ENCODE results near the gene SLC6A7. TPM values are rescaled to one million over a fixed set of nuclear protein-coding genes. Genes with fewer than 3 reads are reported as not detected.

Gene SLC6A7
- total and polyA plus RNA-seq, 2 donors: under 0.01 to 0.07 TPM

DNA sequence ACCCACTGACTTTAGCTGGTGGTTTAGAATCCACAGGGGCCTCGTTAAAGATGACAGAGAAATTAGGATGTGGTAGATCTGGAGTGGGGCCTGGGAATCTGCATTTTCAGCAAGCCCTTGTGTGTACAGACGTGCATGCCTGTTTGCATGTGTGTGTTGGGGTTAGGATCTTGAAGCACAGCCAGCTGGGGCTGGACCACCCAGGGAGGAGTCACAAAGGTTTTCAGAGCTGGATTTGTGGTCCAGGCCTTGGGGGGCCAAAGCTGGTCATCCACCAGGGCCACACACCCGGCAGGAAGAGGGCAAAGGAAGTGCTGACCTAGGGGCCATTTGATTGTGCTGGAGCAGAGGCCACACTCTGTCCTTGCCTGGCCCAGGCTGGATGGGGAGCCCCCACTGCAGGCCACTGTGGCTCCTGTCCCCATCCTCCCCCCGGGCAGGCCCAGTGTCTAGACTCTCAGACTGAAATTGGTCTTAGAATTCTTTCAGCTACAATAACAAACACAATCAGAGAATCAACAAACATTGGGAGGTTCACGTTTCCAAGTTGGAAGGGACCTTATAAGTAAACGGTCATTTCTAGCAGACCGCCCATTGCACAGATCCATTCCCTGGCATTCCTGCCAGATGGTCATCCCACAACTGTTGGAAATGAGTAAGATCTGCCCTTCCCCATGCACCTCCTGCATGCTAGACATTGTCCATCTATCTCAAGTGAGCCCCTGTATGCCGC, 13.0 kb upstream of the SLC6A7 start:
- Histone ChIP-seq H3K27ac (ENCODE audit: low read depth in 1 of 2, low read length in 1 of 2) (no peak overlapping the region), H3K4me3 (ENCODE audit: low read length in 2 of 2) (no peak overlapping the region), H3K36me3 (ENCODE audit: control insufficient read depth in 2 of 2, insufficient read depth in 2 of 2, low read length in 1 of 2) (no peaks in the 10 kb centered on the region), H3K4me1 (ENCODE audit: control insufficient read depth in 2 of 2, insufficient read depth in 2 of 2, low read length in 2 of 2) (no peaks in the 10 kb centered on the region), H3K9me3 (ENCODE audit: control insufficient read depth in 2 of 2, insufficient read depth in 1 of 2, low read length in 1 of 2) (no peaks in the 10 kb centered on the region), H3K27me3 (ENCODE audit: control insufficient read depth in 2 of 2, insufficient read depth in 1 of 2, low read length in 1 of 2) (peaks cover 0 to 5% of the 10 kb centered on the region in 2 donors)
- 89% methylated on average over 8 of the region's 8 CpGs for WGBS
- DNase-seq (ENCODE audit: low read depth in 6 of 9, low spot score in 9 of 9): no peak

DNA sequence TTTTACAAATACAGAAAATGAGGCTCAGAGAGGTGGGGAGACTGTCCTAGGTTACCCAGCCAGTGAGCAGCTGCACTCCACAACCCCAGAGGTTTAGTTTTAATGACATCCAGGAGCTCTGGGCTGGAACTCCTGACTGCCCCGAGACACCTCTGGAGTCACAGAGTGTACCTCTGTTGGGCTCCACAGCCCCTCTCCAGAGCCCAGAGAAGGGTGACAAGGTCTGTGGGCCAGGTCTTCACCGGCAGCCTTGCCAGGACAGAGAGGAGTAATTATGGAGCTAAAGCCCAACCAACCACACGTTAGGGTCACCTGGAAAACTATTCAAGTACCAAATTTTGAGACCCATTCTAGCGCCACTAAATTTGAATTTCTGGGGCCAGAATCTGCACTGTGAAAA, 12.1 kb upstream of the SLC6A7 start:
- Histone ChIP-seq H3K27ac (ENCODE audit: low read depth in 1 of 2, low read length in 1 of 2) (no peak overlapping the region), H3K27me3 (ENCODE audit: control insufficient read depth in 2 of 2, insufficient read depth in 1 of 2, low read length in 1 of 2) (peaks cover 0 to 5% of the 10 kb centered on the region in 2 donors), H3K4me1 (ENCODE audit: control insufficient read depth in 2 of 2, insufficient read depth in 2 of 2, low read length in 2 of 2) (no peaks in the 10 kb centered on the region), H3K4me3 (ENCODE audit: low read length in 2 of 2) (no peak overlapping the region), H3K9me3 (ENCODE audit: control insufficient read depth in 2 of 2, insufficient read depth in 1 of 2, low read length in 1 of 2) (no peaks in the 10 kb centered on the region), H3K36me3 (ENCODE audit: control insufficient read depth in 2 of 2, insufficient read depth in 2 of 2, low read length in 1 of 2) (no peaks in the 10 kb centered on the region)
- no peak for DNase-seq (ENCODE audit: low read depth in 6 of 9, low spot score in 9 of 9)
- 95% methylated on average over 4 of the region's 4 CpGs for WGBS

DNA sequence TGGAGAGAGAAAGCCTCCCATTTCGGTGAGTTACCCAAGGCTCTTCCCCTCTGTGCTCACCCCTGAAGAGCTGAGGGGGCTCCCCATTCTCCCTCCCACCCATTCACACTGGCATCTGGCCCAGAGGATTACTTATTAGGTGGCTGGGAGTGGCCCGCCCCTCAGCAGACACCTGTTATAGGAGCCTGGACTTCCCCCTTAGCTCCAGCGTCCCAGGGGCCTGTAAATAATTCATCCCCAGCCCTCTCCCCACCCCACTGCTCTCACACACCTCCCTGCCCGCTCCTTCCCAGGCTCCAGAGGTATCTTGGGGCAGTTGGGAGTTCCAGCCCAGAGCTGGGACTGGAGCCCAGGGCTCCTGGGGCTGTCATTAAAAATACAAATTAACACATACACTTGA, 11.6 kb upstream of the SLC6A7 start:
- Histone ChIP-seq H3K4me3 (ENCODE audit: low read length in 2 of 2) (no peak overlapping the region), H3K27me3 (ENCODE audit: control insufficient read depth in 2 of 2, insufficient read depth in 1 of 2, low read length in 1 of 2) (peaks cover 0 to 3% of the 10 kb centered on the region in 2 donors), H3K36me3 (ENCODE audit: control insufficient read depth in 2 of 2, insufficient read depth in 2 of 2, low read length in 1 of 2) (no peaks in the 10 kb centered on the region), H3K4me1 (ENCODE audit: control insufficient read depth in 2 of 2, insufficient read depth in 2 of 2, low read length in 2 of 2) (no peaks in the 10 kb centered on the region), H3K9me3 (ENCODE audit: control insufficient read depth in 2 of 2, insufficient read depth in 1 of 2, low read length in 1 of 2) (no peaks in the 10 kb centered on the region), H3K27ac (ENCODE audit: low read depth in 1 of 2, low read length in 1 of 2) (no peak overlapping the region)
- 54% methylated on average over 4 of the region's 4 CpGs for WGBS
- no peak for DNase-seq (ENCODE audit: low read depth in 6 of 9, low spot score in 9 of 9)

DNA sequence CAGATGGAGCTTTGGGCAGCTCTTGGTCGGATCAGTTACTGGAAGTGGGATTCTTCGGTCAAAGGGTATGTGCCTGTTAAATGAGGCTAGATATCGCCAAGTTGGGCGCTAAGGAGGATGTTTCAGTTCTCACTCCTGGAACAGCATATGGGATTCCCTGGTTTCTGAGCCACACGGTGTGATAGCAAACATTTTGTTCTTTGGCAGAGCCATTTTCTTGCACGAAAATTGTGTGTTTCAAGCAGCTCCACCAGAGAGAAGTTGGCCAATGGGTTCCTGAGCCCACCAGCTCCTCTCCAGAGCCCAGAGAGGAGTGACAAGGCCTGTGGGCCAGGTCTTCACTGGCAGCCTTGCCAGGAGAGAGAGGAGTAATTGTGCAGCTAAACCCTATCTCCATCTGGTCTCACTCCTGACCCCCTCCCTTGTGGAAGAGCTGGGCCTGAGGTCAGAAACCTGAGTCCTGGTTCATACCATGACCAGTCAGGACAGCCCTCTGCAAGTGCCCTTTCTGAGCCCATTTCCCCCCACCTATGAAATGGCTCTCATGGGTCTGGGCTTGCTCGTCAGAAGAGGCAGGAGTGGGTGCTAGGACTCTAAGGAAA, 10.7 kb upstream of the SLC6A7 start:
- 95% methylated on average over 7 of the region's 7 CpGs for WGBS
- no peak overlapping the region for H3K27ac ChIP-seq (ENCODE audit: low read depth in 1 of 2, low read length in 1 of 2)
- no peak for DNase-seq (ENCODE audit: low read depth in 6 of 9, low spot score in 9 of 9)
- no peaks in the 10 kb centered on the region for H3K4me1 ChIP-seq (ENCODE audit: control insufficient read depth in 2 of 2, insufficient read depth in 2 of 2, low read length in 2 of 2)
- peaks cover 0 to under 1% of the 10 kb centered on the region in 2 donors for H3K27me3 ChIP-seq (ENCODE audit: control insufficient read depth in 2 of 2, insufficient read depth in 1 of 2, low read length in 1 of 2)
- no peaks in the 10 kb centered on the region for H3K36me3 ChIP-seq (ENCODE audit: control insufficient read depth in 2 of 2, insufficient read depth in 2 of 2, low read length in 1 of 2)
- H3K4me3 ChIP-seq (ENCODE audit: low read length in 2 of 2): no peak overlapping the region
- no peaks in the 10 kb centered on the region for H3K9me3 ChIP-seq (ENCODE audit: control insufficient read depth in 2 of 2, insufficient read depth in 1 of 2, low read length in 1 of 2)

DNA sequence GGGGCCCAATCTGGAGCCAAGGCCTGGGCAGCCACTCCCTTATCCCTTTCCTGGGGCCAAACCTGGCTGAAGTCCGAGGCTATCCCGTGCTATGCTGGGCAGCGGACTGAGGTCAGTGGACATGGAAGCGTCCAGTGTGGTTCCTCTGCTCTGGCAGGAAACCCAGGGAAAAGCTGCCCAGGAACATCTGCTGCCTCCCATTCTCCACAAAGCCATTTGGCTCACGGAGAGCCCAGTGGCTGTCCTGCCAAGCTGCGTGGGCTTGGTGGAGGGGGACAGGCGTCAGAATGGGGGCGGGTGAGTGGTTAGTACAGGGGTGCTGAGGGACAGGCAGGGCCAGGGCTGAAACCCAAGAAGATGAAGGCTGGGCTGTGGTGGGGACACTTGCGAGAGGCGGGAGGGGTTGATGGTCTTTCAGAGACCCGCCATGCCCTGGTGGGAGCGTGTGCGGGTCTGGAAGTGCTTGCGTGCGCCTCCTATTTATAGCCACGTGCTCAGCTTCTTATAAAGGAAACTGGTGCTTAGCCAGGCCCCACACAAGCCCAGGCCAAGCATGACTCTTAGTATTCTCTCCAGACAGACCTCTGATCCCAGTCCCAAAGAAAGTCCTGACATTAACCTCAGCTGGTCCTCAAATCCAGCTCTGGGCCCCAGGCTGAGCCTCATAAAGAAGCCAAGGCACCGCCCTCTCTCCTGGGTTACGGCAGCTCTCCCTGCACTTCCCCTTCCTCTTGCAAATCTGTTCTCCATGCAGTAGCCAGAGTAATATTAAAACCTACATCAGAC, 9.4 kb upstream of the SLC6A7 start:
- Histone ChIP-seq H3K9me3 (ENCODE audit: control insufficient read depth in 2 of 2, insufficient read depth in 1 of 2, low read length in 1 of 2) (no peaks in the 10 kb centered on the region), H3K4me3 (ENCODE audit: low read length in 2 of 2) (no peak overlapping the region), H3K27me3 (ENCODE audit: control insufficient read depth in 2 of 2, insufficient read depth in 1 of 2, low read length in 1 of 2) (no peaks in the 10 kb centered on the region), H3K4me1 (ENCODE audit: control insufficient read depth in 2 of 2, insufficient read depth in 2 of 2, low read length in 2 of 2) (no peaks in the 10 kb centered on the region), H3K27ac (ENCODE audit: low read depth in 1 of 2, low read length in 1 of 2) (no peak overlapping the region), H3K36me3 (ENCODE audit: control insufficient read depth in 2 of 2, insufficient read depth in 2 of 2, low read length in 1 of 2) (no peaks in the 10 kb centered on the region)
- DNase-seq (ENCODE audit: low read depth in 6 of 9, low spot score in 9 of 9): no peak
- 89% methylated on average over 18 of the region's 18 CpGs for WGBS

DNA sequence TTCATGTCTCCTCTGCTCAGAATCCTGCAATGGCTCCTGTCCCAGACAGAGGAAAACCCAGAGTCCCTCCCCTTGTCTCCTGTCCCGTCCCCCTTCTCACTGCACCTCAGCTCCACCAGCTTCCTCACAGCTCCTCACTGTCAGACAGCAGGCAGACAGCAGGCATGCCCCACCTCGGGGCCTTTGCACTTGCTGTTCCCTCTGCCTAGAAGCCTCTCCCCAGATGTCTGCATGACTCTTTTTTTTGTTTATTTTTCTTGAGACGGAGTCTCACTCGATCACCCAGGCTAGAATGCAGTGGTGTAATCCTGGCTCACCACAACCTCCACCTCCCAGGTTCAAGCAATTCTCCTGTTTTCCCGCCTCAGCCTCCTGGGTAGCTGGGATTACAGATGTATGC, 8.8 kb upstream of the SLC6A7 start:
- H3K4me1 ChIP-seq (ENCODE audit: control insufficient read depth in 2 of 2, insufficient read depth in 2 of 2, low read length in 2 of 2): no peaks in the 10 kb centered on the region
- no peaks in the 10 kb centered on the region for H3K9me3 ChIP-seq (ENCODE audit: control insufficient read depth in 2 of 2, insufficient read depth in 1 of 2, low read length in 1 of 2)
- no peak overlapping the region for H3K27ac ChIP-seq (ENCODE audit: low read depth in 1 of 2, low read length in 1 of 2)
- no peaks in the 10 kb centered on the region for H3K27me3 ChIP-seq (ENCODE audit: control insufficient read depth in 2 of 2, insufficient read depth in 1 of 2, low read length in 1 of 2)
- no peak overlapping the region for H3K4me3 ChIP-seq (ENCODE audit: low read length in 2 of 2)
- DNase-seq (ENCODE audit: low read depth in 6 of 9, low spot score in 9 of 9): no peak
- WGBS: 92% methylated on average over 5 of the region's 5 CpGs
- no peaks in the 10 kb centered on the region for H3K36me3 ChIP-seq (ENCODE audit: control insufficient read depth in 2 of 2, insufficient read depth in 2 of 2, low read length in 1 of 2)

DNA sequence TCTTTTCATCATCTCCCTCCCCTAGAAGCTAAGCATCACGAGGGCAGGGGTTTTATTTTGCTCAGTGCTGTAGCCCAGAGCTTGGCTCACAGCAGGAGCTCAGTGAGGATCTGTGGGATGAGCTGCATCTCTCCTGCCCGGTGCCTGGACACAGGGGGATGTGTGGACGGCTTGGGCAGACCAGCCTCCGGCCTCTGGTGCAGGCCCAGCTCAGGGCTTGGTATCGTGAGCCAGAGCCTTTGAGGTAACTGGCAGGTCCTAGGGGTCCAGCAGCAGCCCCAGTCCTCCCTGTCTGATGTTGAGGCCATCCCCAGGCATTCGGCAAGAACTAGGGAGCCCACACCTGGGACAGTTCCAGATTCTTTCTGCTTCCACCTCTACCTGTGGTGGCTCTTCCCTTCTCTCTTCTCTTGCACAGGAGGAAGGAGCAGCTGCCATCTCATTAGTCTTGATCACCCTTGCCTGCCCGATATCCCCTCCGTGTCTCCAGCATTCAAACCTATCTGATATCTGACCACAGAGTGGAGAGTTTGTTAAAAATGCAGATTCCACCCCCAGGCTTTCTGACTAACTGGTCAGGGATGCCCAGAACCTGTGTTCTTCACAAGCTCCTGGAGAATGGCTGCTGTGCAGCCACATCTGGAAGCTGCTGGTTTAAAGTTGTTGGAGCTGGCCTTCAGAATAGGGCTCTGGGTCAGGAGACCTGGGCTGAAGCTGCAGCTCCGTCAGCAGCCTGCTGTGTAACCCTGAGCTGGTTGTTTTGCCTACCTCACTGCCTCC, 7.9 kb upstream of the SLC6A7 start:
- Histone ChIP-seq H3K4me3 (ENCODE audit: low read length in 2 of 2) (no peak overlapping the region), H3K9me3 (ENCODE audit: control insufficient read depth in 2 of 2, insufficient read depth in 1 of 2, low read length in 1 of 2) (no peaks in the 10 kb centered on the region), H3K4me1 (ENCODE audit: control insufficient read depth in 2 of 2, insufficient read depth in 2 of 2, low read length in 2 of 2) (no peaks in the 10 kb centered on the region), H3K36me3 (ENCODE audit: control insufficient read depth in 2 of 2, insufficient read depth in 2 of 2, low read length in 1 of 2) (no peaks in the 10 kb centered on the region), H3K27me3 (ENCODE audit: control insufficient read depth in 2 of 2, insufficient read depth in 1 of 2, low read length in 1 of 2) (peaks cover 0 to 2% of the 10 kb centered on the region in 2 donors), H3K27ac (ENCODE audit: low read depth in 1 of 2, low read length in 1 of 2) (no peak overlapping the region)
- no peak for DNase-seq (ENCODE audit: low read depth in 6 of 9, low spot score in 9 of 9)
- 93% methylated on average over 9 of the region's 9 CpGs for WGBS

DNA sequence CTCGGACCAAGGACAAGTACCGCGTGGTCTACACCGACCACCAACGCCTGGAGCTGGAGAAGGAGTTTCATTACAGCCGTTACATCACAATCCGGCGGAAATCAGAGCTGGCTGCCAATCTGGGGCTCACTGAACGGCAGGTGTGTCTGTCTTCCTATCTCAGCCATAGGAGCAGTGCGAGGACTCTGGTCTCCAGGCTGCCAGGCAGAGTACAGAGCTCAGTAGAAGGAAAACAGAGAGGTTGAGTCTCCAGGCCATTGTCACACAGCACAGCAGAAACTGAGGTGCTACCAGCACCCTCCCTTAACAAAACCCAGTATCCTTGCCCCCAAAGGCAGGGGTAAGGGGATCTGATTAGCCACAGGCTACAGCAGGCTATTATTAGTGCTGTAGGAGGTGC, 7.1 kb upstream of the SLC6A7 start:
- Histone ChIP-seq H3K27ac (ENCODE audit: low read depth in 1 of 2, low read length in 1 of 2) (no peak overlapping the region), H3K4me1 (ENCODE audit: control insufficient read depth in 2 of 2, insufficient read depth in 2 of 2, low read length in 2 of 2) (no peaks in the 10 kb centered on the region), H3K4me3 (ENCODE audit: low read length in 2 of 2) (no peak overlapping the region), H3K9me3 (ENCODE audit: control insufficient read depth in 2 of 2, insufficient read depth in 1 of 2, low read length in 1 of 2) (no peaks in the 10 kb centered on the region), H3K36me3 (ENCODE audit: control insufficient read depth in 2 of 2, insufficient read depth in 2 of 2, low read length in 1 of 2) (no peaks in the 10 kb centered on the region), H3K27me3 (ENCODE audit: control insufficient read depth in 2 of 2, insufficient read depth in 1 of 2, low read length in 1 of 2) (peaks cover 0 to 6% of the 10 kb centered on the region in 2 donors)
- WGBS: 93% methylated on average over 10 of the region's 10 CpGs
- no peak for DNase-seq (ENCODE audit: low read depth in 6 of 9, low spot score in 9 of 9)
